SK-N-DZ (cell line): ENCODE measurements around the gene PLEKHO2.

Experiments used
- DNase-seq: peaks from one replicate; pipeline ENCODE4 v3.0.0-alpha.2; 2015; ENCODE audit warnings: low spot score

The PLEKHO2 gene

DNA sequence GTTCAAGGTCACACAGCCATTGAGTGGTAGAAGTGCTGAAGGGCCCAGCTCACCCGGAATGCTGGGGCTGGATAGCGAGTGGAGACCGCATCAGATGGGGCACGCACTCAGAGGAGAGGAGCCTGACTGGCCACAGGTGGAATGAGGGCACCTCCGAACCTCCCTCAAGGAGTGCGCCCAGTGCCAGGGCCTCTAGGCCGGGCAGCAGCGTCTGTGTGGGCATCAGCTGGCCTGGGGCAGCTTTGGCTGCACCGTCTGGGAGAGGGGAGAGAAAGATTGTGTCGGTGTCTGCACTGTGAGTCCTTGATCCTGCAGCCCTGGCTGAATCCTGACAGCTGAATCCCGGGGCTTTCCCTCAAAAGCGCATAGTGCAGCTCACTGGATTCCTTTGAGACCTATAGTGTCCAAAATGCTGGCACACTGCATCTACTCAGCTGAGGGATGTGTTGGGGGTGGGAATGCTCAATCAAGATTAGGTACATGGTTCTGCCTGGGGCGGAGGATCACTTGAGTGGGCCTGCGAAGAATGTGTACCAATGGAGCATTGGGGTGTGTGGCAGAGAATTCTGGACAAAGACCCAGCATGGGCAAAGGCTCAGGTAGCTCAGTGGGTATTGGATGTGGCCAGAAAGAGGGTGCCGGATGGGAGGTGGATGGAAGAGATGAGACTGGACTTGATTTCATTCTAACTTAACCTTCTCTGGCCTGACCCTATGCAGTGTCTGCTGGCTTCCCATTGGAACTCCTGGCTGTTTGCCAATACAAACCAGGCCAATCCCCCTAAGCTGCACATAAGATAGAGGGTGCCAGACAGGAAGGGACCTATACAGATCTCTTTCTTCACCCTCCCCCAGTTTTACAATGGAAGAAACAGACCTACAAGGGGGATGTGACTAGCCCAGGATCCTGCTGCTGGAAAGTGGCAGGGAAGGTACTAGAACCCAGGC lies 70.9 kb downstream of the PLEKHO2 start:
- DNase-seq: no peak

DNA sequence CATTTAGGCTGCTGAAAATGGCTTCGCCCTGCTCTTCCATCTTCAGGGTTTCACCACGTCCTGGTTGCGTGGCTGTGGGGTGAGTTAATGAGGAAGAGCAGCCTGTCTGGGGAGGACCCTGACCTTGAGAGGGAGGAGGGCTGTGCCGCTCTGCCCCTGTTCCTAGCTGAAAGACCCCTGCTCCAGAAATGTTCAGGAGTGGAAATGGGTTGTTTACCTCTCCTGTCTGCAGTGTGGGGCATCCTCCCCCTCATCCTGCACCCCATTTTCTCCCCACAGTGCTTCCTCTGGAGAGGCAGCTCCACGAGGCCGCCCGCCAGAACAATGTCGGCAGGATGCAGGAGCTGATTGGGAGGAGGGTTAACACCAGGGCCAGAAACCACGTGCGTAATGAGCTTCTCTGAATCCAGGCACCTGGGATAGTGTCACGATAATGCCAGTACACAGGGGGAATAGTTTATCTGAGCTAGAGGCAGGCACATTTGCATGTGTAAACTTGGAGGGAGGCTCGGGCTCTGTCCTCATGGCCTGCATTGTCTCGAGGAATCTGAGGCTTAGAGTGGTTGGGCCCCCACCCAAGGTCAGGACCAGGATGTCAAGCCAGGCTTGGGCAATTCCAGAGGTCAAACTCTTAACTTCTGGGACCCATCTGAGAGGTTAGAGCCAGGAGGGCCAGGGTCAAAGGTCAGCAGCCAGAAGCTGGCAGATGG lies 74.0 kb downstream of the PLEKHO2 start:
- no peak for DNase-seq

GRCh38 chr15:64916365-64916764 lies 74.7 kb downstream of the PLEKHO2 start:
- no peak for DNase-seq

DNA sequence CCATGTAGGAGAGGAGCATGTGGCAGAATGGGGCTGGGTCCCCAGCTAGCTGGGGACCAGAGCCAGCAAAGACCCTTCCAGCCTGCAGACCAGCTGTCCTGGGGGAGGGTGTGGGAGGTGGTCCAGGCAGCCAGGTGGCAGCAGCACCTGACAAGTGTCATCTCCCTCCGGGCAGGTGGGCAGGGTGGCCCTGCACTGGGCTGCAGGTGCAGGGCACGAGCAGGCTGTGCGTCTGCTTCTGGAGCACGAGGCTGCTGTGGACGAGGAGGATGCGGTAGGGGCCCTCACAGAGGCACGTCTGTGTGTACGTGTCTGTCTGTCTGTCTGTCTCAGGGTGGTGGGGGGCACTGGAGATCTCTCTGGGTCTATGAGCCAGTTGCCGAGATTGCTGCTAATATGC lies 75.5 kb downstream of the PLEKHO2 start:
- no peak for DNase-seq
